GM18498 (cell line): Measurements from ENCODE around the gene C2orf72.
"Not testable (repeated sequence)": the region's sequence is repeated elsewhere in the genome, so short reads cannot be mapped to it uniquely, and the experiment has no call there.

Experiments
- ATAC-seq: cut with Tn5 transposase; IDR thresholded peaks from one replicate; pipeline ENCODE4 v1.9.1; 2021; ENCODE audit warnings: mild to moderate bottlenecking, moderate library complexity; ENCODE audit not compliant: unreplicated experiment

Gene C2orf72

DNA sequence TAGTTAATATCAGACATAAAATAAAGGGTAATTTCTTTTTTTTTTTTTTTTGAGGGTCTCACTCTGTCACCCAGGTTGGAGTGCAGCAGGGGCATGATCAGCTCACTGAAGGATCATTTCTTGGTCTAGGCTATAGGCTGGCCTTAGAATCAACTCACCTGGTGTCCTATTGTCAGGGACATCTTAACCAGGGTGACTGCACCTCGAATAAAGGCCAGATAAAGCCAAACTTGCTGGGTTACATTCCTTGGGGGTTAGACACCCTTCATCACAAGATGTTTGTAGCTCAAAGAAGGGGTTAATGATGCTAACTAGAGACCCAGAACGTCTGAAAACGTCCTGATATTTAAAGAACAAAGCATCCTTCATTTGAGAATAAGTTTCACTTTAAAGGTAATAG lies 23.5 kb upstream of the C2orf72 start:
- no peak for ATAC-seq

DNA sequence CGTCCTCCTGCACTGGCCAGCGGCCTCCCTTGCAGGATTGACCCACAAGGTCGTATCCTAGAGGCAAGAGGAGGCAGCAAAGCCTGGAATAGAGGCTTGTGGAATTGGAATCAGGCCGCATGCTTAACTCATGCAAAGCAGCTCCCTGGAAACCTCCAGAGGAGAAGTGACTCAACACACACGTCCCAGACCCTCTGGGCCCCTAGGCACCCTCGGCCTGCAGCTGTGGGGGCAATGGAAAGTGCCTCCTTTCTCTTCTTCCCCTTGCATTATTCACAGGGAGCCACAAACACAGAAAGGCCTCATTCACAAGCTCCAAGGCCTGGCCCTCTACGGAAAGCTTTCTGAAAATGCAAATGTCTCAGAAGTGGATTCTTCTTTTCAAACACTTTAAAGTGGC lies 21.8 kb upstream of the C2orf72 start:
- no peak for ATAC-seq

- no peak for ATAC-seq
Observed at GRCh38 chr2:231015926-231016325, 21.4 kb upstream of the C2orf72 start.

DNA sequence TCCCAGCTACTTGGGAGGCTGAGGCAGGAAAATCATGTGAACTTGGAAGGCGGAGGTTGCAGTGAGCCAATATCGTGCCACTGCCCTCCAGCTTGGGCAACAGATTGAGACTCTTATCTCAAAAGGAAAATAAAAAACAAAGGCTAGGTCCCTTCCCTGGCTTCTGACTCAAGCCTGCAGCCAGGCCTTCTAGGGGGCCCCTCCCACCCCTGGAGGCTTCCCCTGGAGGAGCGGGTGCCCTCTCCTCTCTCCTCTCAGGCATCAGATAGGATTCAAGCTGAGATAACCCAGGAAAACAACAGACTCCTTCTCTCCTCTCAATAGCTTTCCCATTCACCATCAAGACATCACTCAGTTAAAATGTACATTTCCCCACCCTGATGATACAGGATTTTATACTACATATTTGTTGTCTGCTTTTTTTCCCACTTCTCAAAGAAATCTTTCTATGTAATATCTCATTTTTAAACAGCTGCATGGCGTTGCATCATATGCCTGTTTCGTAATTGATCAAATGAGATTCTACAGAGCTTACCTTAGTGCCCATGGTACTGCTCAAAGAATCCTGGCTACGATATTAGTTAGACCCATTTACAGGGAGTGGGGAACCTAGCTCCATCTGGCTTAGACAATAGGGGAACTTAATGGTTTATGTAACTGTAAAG lies 20.6 kb upstream of the C2orf72 start:
- ATAC-seq = no peak

DNA sequence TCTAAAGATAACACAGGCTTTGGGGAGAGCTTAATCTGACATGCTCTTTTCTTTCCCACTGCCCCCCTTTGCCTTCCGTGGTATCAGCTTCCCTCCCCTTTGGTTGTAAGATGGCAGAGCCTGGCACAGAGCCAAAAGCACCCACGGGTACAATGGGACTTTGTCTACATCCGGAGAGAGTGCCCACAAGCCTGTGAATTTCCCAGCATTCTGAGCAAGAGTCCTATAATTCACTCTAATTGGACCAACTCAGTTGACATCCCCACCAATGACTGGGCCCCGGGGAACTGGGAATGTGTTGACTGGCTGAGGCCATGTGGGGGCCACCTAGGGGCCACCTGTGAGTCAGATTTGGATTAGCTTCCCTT lies 20.1 kb upstream of the C2orf72 start:
- ATAC-seq = no peak

DNA sequence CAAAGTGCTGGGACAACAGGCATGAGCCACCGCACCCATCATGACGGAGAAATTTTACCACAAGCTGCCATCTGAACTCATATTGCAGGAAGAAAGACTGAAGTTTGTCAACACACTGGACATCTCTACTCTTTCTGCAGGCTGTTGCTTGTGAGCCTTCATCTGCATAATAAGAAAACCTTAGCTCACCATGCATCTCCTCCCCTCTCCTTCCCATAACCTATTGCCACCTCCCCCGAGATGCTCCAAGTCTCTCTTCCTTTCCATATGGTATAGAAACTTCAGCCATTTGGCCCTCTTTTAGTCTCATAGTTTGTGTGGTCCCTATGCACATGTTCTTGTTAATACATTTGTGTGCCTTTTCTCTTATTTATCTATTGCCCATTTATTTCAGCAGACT lies 19.1 kb upstream of the C2orf72 start:
- ATAC-seq = no peak

DNA sequence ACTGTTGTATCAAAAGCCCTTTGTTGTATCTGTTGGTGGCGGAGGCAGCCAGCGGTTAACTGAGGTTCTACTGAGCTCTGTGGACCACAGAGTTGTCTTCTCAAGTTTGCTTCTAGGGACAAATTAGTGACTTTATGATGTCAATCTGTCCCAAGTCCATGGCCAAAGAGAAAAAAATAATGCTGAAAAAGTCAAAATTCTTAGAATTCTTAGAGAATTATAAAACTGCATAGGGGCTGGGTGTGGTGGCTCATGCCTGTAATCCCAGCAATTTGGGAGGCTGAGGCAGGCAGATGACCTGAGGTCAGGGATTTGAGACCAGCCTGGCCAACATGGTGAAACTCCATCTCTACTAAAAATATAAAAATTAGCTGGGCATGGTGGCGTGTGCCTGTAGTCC lies 12.3 kb upstream of the C2orf72 start:
- not testable (repeated sequence) for ATAC-seq

- no peak for ATAC-seq
Observed at GRCh38 chr2:231028889-231029288, 8.4 kb upstream of the C2orf72 start.

DNA sequence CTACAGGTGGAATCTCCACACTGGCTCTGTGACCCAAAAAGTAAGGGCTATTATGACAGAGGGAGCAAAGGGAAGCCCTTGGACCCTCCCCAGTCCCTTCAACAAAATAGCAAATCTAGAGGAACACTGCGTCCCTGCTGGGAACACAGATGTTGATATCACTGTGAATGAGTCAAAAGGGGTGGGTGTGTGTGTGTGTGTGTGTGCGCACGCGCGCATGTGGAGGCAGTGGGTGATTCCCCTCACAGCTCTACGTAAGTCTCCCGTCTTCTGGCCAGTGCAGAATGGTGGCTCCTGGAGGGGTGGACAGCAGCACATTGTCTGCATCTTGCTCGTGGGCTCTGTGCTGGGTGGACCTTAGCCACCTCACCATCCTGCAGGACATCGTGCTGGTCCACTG lies 7.8 kb upstream of the C2orf72 start:
- no peak for ATAC-seq

DNA sequence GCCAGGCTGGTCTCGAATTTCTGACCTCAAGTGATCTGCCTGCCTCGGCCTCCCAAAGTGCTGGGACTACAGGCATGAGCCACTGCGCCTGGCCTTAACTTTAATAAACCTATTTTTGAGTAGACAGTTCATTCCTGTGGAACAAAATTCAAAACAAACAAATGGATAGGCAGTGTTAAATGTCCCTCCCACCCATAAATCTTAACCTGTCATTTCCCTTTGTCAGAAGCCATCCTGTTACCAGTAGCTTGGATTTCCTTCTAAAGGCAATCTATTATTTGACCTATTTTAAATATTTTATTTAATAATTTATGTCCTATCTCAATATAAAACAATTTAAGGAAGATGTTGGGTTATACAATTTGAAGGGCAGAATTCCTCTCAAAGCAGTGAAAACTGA lies 6.6 kb upstream of the C2orf72 start:
- no peak for ATAC-seq

DNA sequence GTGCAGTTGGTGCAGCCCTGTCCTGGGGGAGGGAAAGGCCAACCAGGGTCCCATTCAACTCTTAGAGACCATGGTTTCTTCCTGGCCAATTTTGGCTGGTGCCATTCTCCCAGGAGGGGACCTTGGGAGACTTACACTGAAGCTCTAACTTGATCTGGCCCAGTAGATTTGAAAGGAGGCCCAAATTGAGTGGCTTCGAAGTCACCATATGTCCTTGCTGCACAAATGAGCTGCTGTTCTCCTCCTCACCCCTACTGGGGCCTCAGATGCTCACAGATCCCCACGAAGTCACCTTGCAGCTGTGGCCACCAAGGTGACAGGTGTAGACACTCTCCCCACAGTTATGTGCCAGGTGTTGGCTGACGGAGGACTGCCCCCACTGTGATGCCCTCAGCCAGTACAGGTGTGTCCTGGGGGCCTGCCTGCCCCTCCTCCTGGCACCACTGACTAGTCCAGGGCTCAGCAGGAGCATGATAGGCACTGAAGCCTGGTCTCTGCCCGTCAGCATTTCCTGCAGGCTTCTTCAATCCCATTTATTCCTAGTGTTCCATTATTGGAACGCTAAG lies 4.7 kb upstream of the C2orf72 start:
- no peak for ATAC-seq

DNA sequence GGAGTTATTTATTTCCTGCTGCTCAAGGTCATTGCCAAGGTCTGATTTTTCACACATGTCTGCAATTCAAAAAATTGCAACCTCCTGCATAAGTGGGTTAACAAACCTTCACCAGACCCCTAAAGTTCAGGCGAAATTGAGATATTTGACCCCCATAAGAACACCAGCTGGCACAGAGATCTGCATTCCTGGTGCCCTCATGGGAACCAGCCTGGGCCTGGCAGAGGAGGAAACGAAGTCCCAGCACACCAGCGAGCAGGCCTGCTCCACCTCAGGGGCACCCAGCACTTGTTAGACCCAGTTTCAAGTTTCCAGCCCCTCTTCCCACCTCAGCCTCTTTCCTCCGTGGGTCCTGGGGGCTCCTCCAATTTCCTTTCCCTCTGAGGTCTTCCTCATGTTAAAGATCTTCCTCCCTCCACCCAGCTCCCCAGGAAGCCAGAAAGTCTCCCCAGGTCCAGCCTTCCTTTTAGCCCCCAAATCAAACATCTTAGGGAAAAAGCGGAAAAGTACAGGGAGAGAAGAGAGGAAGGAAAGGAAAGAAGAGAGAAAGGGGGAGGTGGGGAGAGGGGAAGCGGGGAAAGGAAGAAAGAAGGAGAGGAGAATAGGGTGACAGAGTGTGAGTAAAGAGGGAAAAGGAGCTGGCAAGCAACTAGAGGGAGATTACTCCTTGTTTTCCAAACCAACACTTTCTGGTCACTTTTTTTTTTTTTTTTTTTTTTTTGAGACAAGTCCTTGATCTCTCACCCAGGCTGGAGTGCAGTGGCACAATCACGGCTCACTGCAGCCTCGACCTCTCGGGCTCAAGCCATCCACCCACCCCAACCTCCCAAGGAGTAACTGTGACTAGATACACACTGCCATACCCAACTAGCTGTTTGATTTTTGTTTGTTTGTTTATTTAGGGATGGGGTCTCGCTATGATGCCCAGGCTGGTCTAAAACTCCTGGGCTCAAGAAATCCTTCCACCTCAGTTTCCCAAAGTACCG lies 3.9 kb upstream of the C2orf72 start:
- no peak for ATAC-seq

GRCh38 chr2:231034291-231034882 lies 2.9 kb upstream of the C2orf72 start:
- ATAC-seq = no peak

GRCh38 chr2:231036131-231036530 lies 1.2 kb upstream of the C2orf72 start:
- no peak for ATAC-seq

DNA sequence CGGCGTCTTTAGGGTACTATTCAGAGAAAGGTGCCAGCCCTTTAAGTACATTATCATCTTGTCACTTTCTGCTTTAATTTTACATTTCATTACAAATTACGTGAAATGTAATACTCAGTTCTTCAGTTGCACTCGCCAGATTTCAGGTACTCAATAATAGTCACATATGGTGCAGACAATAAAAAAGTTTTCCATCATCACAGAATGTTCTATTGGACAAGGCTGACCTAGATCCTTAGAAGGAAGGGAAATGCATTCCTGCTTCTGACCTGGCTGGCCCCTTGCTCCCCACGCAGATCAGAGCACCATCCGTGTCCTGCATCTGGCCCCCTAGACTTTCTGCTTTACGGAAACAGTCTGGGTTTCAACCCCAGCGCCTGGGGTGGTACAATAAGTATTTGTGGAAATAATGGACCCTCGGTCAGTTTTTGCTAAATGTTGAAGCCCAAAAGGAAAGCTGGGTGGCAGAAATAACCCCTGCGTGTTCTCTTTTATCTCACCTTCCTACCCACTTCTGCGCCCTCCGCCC lies 681 bp upstream of the C2orf72 start:
- ATAC-seq = no peak

DNA sequence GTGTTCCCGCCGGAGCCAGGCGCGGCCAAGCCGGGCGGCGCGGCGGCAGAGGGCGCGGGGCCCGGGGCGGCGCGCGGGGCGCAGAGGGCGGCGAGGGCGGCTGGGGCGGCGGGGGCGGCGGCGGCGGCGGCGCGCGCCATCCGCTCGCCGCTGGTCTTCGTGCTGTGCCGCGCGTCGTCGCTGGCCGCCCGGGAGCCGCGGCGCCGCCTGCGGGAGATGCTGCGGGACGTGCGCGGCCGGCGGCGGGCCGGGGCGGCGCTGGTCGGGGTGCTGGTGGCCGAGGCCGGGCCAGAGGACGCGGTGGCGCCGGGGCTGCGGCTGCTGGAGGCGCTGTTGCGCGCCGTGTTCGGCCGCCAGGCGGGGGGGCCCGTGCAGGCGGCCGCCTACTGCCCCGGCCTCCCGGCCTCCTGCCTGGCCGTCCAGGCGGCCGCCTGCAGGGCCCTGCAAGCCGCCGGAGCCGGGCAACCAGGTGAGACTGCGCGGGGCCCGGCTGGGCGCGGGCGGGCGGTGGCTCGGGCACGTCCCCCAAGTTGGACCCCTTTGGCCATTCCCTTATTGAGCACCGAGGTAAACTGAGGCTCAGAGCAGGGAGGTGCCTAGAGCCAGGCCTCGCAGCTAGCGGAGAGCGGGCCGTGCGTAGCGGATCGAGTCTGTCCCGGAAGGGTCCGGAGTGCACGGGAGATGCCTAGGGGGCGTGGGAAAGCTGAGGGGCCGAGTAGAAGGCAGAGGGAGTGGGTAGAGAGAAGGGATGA lies 584 bp downstream of the C2orf72 start:
- ATAC-seq = no peak

GRCh38 chr2:231038483-231039293 lies 1.4 kb downstream of the C2orf72 start:
- no peak for ATAC-seq

DNA sequence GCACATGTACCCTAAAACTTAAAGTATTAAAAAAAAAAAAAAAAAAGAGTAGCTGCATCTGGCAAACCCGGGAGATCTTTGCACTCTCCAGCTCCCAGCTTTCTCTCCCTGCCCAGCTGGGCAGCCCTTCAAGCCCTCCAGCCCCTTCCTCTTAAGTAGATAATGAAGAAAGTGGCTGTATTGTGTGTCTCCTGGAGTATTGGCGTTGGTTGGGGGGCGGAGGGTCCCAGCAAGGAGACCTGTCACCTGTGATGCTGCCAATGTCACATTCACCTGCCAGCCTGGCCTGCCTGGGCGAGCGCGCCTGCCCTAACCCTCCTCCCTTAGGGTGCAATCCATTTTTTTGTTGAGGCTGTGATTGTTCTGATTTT lies 2.0 kb downstream of the C2orf72 start:
- ATAC-seq = no peak

GRCh38 chr2:231039821-231040364 lies 2.6 kb downstream of the C2orf72 start:
- ATAC-seq = no peak
